Measurements from ENCODE around the gene AK4. TPM values are rescaled to one million over a fixed set of nuclear protein-coding genes. Genes with fewer than 3 reads are reported as not detected.

The AK4 gene
- polyA plus RNA-seq, 1 donor, result 72.3 TPM

DNA sequence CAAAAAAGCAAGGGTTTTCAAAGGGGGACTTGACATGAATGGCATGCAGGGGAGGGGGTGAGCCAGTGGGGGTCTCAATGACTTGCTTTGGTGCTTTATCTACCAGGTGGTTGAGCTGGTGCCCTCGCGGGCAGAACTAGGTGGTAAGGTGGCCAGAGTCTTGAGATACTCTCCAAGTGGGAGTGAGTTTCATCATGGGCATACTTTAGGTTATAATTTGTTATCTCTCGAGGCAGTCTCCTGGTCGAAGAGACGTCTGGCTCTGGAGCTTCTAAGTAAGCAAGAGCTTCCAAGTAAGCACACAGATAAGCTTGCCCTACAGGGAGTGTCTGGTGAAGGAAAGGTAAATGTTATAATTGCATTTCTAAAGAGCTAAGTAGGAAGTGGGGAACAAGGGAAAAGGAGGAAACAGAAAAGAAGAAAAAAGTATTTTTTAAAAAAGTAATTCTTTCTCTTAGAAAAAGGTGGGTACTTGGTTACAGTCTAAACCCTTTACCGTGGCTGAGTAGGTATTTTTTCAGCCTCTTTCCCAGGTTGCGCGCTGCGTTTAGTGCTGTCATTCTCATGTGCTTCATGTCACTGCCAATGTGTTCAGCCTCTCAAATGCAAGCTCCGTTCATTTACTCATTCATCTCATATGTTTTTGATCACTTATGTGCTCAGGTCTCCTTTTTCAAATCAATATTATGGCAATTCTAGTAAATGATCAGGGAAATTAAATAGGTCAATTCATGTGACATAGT lies 129.8 kb downstream of the AK4 start:
- no peak for DNase-seq

DNA sequence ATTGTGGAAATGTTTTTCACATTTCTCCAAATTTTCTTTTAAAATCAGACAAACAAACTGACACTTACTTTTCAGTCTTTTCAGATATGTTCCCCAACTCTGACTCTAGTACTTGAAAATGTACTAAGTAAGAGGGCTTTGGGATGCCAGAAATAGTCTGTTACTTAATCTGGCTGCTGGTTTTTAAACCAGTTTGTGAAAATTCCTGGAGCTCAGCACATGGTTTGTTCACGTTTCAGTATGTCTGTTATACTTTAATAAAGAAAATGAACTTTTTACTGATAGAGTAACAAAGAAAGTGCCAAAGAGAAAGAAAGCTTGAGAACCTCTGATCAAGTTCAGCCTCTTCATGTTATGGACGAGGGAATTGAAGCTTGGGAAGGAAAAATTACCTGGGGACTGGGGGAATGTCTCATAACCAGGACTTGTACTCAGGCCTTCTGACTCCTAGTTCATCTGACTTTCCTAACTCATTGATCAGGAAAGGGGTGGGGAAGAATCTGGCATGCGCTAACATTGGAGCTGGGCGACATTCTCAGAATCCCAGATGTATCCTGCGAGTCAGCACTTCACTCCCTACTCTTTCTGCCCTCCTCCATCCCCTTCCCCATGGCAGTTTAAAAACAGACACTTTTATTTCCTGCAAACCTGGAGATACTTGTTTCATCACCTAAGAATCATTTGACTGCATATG lies 130.5 kb downstream of the AK4 start:
- DNase-seq, result no peak

DNA sequence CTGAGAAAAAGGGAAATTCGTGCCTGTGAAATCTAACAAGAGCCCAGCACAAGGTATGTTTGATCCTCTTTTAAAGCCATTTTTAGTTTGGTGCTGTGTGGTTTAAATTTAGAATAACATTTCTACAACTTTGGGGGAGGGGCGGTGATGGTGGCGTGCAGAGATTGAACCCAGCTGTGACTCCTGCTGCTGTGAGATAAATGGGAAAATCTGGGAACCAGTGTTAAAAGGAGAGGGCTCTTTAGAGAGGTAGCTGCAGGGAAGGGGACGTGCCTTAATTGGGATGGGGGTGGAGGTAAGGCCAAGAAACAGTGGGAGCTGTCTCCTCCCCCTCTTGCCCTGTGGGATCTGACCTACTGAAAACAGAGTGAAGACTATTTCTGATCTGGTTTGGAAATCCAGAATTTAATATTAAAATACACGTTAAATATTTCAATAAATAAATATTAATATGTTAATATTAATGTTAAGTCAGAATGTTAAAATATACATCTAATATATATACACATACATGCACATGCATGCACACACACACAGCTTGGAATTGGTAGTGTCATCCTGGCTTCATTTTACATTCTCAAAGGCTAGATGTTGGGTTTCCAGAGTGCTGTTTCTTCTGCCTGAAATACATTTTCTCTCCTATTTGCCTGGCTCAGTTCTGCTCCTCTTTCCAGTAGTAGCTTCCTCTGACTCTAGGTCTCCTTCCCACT lies 131.2 kb downstream of the AK4 start:
- DNase-seq, result no peak

Other genes with a start within 250 kb of the AK4 start
- gene JAK1, start 181.7 kb upstream of the AK4 start, polyA plus RNA-seq (ENCODE audit: insufficient read length), result 106 TPM
- 6.6 TPM for gene DNAJC6, start 161.3 kb downstream of the AK4 start, polyA plus RNA-seq (ENCODE audit: insufficient read length)

Data from left kidney (tissue), 2 donors.